Breast epithelium (tissue), 4 donors: ENCODE results near the gene DTD2. TPM values are rescaled to one million over a fixed set of nuclear protein-coding genes. Genes with fewer than 3 reads are reported as not detected.

Experiments used
- DNase-seq, 2 donors: peaks; one replicate each; pipeline ENCODE4 v3.0.0-alpha.2; 2019; ENCODE audit warnings: low spot score in 2 of 2
- H3K27ac ChIP-seq, 2 donors: fragments of 200-600 bp; sonication (generic) in 1 of 2; one replicate each; pipeline ENCODE4 v1.5.1; 2016 to 2019; ENCODE audit warnings: mild to moderate bottlenecking in 1 of 2
- H3K27me3 ChIP-seq, 2 donors: fragments of 200-600 bp; sonication (generic) in 1 of 2; one replicate each; pipeline versions ENCODE4 v1.5.1 to v1.6.0; 2017 to 2019; ENCODE audit warnings: control low read depth in 1 of 2, mild to moderate bottlenecking in 1 of 2
- H3K36me3 ChIP-seq: fragments of 200-600 bp; one replicate; pipeline ENCODE4 v1.5.1; 2019
- H3K4me1 ChIP-seq, 2 donors: fragments of 200-600 bp; sonication (generic); one replicate each; pipeline ENCODE4 v1.5.1; 2016 to 2019; ENCODE audit warnings: control low read depth in 1 of 2
- H3K4me3 ChIP-seq, 3 donors: fragments of 200-600 bp; sonication (generic); 1 replicate in 2 of 3; 2 replicates in 1 of 3; pipeline ENCODE4 v1.5.1; 2016 to 2019; ENCODE audit warnings: mild to moderate bottlenecking in 3 of 3, moderate library complexity in 2 of 3
- H3K9me3 ChIP-seq, 2 donors: fragments of 200-600 bp; sonication (generic) in 1 of 2; one replicate each; pipeline ENCODE4 v1.5.1; 2016 to 2019; ENCODE audit warnings: control low read depth in 1 of 2
- POLR2A ChIP-seq: fragments of 450-650 bp; IDR thresholded peaks from one replicate; pipeline ENCODE4 v1.6.1; 2016; ENCODE audit warnings: antibody characterized with exemption, mild to moderate bottlenecking, moderate library complexity
- POLR2AphosphoS5 ChIP-seq, 3 donors: sonication (generic); formaldehyde crosslinking; IDR thresholded peaks; one replicate each; pipeline ENCODE4 v1.6.1; 2017; ENCODE audit warnings: antibody characterized with exemption in 3 of 3
- intact Hi-C: fragments of 100-400 bp; cut with DNase I; formaldehyde crosslinking; loops from one replicate; pipeline ENCODE4 v1.15.1; 2023; ENCODE audit warnings: low total_unique reads
- total RNA-seq, 3 donors: library from RNA; depleted of rRNA; stranded (reverse); fragments of >200 nt; gene quantifications; one replicate each; pipeline ENCODE4 v1.1.0, GENCODE V29; 2016
- TF ChIP-seq, protein P1 (sequence below), 3 donors: fragments of 450-650 bp; IDR thresholded peaks; one replicate each; pipeline ENCODE4 v1.5.1; 2016 to 2017; ENCODE audit warnings: antibody characterized with exemption in 3 of 3, mild to moderate bottlenecking in 3 of 3, moderate library complexity in 3 of 3

Gene DTD2
- total RNA-seq, 3 donors from 2014 or later, result 31.5 to 40.0 (median 39.4) TPM

DNA sequence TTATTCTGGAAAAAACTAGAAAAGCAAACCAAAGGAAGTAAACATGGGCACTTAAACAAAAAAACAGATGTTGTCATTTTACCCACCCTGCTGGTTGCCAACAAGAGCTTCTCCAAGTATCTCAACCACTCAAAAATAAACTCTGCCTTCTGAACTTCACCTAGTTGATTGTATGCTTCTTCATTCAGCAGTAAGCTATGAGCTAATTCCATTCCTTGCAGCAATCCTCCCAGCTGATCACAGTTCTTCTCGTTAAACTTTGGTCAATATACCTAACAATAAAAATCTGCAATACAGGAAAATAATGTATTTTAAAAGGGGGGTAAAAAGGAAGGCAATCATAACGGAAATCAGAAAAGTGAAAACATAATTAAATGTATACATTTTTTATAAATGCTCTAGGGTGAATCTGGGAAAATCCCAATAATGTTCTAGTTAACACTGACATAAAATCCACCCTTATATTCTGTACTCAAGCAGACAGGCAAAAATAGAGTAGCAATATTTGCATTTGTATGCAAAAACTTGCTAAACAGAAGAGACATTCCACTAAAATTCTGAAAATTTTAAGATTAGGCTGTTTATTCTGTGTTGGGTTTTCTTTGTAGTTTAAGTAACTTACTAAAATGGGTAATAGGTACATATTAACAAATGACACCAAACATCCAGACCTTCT is 54.4 kb downstream of the DTD2 start:
- Histone ChIP-seq H3K4me1 (no peaks in the 10 kb centered on the region), H3K36me3 (peaks cover 4% of the 10 kb centered on the region), H3K9me3 (no peaks in the 10 kb centered on the region), H3K27ac (no peak overlapping the region), H3K27me3 (no peaks in the 10 kb centered on the region), H3K4me3 (no peak overlapping the region)
- TF ChIP-seq POLR2A, result no peak
- TF ChIP-seq, protein P1, sequence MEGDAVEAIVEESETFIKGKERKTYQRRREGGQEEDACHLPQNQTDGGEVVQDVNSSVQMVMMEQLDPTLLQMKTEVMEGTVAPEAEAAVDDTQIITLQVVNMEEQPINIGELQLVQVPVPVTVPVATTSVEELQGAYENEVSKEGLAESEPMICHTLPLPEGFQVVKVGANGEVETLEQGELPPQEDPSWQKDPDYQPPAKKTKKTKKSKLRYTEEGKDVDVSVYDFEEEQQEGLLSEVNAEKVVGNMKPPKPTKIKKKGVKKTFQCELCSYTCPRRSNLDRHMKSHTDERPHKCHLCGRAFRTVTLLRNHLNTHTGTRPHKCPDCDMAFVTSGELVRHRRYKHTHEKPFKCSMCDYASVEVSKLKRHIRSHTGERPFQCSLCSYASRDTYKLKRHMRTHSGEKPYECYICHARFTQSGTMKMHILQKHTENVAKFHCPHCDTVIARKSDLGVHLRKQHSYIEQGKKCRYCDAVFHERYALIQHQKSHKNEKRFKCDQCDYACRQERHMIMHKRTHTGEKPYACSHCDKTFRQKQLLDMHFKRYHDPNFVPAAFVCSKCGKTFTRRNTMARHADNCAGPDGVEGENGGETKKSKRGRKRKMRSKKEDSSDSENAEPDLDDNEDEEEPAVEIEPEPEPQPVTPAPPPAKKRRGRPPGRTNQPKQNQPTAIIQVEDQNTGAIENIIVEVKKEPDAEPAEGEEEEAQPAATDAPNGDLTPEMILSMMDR (IDR thresholded peaks at IDR 0.05), result no peak
- no peak for TF ChIP-seq POLR2AphosphoS5 (IDR thresholded peaks at IDR 0.05)
- no peak for DNase-seq
- intact Hi-C loops, result no loop called here

- peaks cover 4% of the 10 kb centered on the region for H3K36me3 ChIP-seq
- no peaks in the 10 kb centered on the region for H3K9me3 ChIP-seq
- no peak overlapping the region for H3K4me3 ChIP-seq
- intact Hi-C loops, result loop anchor here (2.0 kb wide), 1 partner anchor 15 kb away; no protein-coding TSS in a partner anchor
- H3K27me3 ChIP-seq, result no peaks in the 10 kb centered on the region
- DNase-seq, result no peak
- H3K27ac ChIP-seq, result no peak overlapping the region
- TF ChIP-seq POLR2A, result no peak
- TF ChIP-seq, protein P1 (IDR thresholded peaks at IDR 0.05), result no peak
- TF ChIP-seq POLR2AphosphoS5 (IDR thresholded peaks at IDR 0.05), result no peak
- H3K4me1 ChIP-seq, result no peaks in the 10 kb centered on the region
Measured at GRCh38 chr14:31401369-31401932, 55.9 kb downstream of the DTD2 start.

- no peaks in the 10 kb centered on the region for H3K27me3 ChIP-seq
- intact Hi-C loops, result loop anchor here (2.0 kb wide), 1 partner anchor 13 kb away; no protein-coding TSS in a partner anchor
Measured at GRCh38 chr14:31400031-31400638, 57.2 kb downstream of the DTD2 start.

More at GRCh38 chr14:31400031-31400638, 57.2 kb downstream of the DTD2 start:
- no peaks in the 10 kb centered on the region for H3K4me1 ChIP-seq
- no peak for DNase-seq
- no peak overlapping the region for H3K27ac ChIP-seq
- TF ChIP-seq POLR2AphosphoS5 (IDR thresholded peaks at IDR 0.05), result no peak
- TF ChIP-seq, protein P1 (IDR thresholded peaks at IDR 0.05), result no peak
- H3K9me3 ChIP-seq, result no peaks in the 10 kb centered on the region
- no peak overlapping the region for H3K4me3 ChIP-seq
- H3K36me3 ChIP-seq, result peaks cover 4% of the 10 kb centered on the region

Other genes with a start within 250 kb of the DTD2 start
- 100 to 1,000 TPM; 242 to 276 (median 252) TPM for gene HECTD1, start 249.7 kb downstream of the DTD2 start, total RNA-seq
- 10 to 100 TPM; 24.6 to 43.9 (median 34.7) TPM for gene HEATR5A, start 37.0 kb downstream of the DTD2 start, total RNA-seq
- not detected for gene GPR33, start 30.5 kb upstream of the DTD2 start, total RNA-seq
- gene NUBPL, start 103.9 kb upstream of the DTD2 start, total RNA-seq, result 10 to 100 TPM; 10.9 to 16.2 (median 12.5) TPM